WTC11 (cell line): ENCODE results near the gene SULF2. TPM values are rescaled to one million over a fixed set of nuclear protein-coding genes. Genes with fewer than 3 reads are reported as not detected.

Experiments used
- ATAC-seq: fragments of 200-7000 bp; cut with Tn5 transposase; 2 replicates; pipeline ENCODE4 v1.10.0; 2021; ENCODE audit warnings: mild to moderate bottlenecking, moderate library complexity
- CTCF ChIA-PET: fragments of 300-600 bp; sonication (Branson Sonifier 250); formaldehyde crosslinking; loops from one replicate; lab custom pipeline; 2021; ENCODE audit warnings: antibody characterized with exemption; lab: Charles Lee
- POLR2A ChIA-PET: fragments of 350-600 bp; sonication (Branson Sonifier 250); formaldehyde crosslinking; loops from one replicate; lab custom pipeline; 2021; ENCODE audit warnings: antibody characterized with exemption; lab: Charles Lee
- DNase-seq: peaks from one replicate; pipeline ENCODE4 v3.0.0; 2021; ENCODE audit warnings: low spot score
- H3K27ac Mint-ChIP-seq: 2 replicates; pipeline ENCODE4 v1.8.0; 2021; ENCODE audit warnings: mixed read lengths
- H3K27me3 Mint-ChIP-seq: 2 replicates; pipeline ENCODE4 v1.8.0; 2021; ENCODE audit warnings: low read depth, mild to moderate bottlenecking, moderate library complexity, mixed read lengths
- H3K36me3 Mint-ChIP-seq: 2 replicates; pipeline ENCODE4 v1.8.0; 2021; ENCODE audit warnings: mixed read lengths
- H3K4me1 Mint-ChIP-seq: 2 replicates; pipeline ENCODE4 v1.8.0; 2022; ENCODE audit warnings: mixed read lengths
- H3K4me3 Mint-ChIP-seq: 2 replicates; pipeline ENCODE4 v1.8.0; 2021; ENCODE audit warnings: mild to moderate bottlenecking, moderate library complexity, mixed read lengths
- H3K9me3 Mint-ChIP-seq: 2 replicates; pipeline ENCODE4 v1.8.0; 2021; ENCODE audit warnings: mixed read lengths
- AR ChIP-seq: fragments of 250-450 bp; sonication (Bioruptor Pico); IDR thresholded peaks from 2 replicates; pipeline ENCODE4 v1.9.0; 2021; ENCODE audit warnings: mild to moderate bottlenecking
- E2F5 ChIP-seq: sonication (generic); formaldehyde crosslinking; IDR thresholded peaks from 2 replicates; pipeline ENCODE4 v1.8.1; 2022; ENCODE audit warnings: mild to moderate bottlenecking, moderate library complexity, missing genetic modification reagents
- ELF4 ChIP-seq: sonication (generic); formaldehyde crosslinking; IDR thresholded peaks from 2 replicates; pipeline ENCODE4 v1.8.1; 2022; ENCODE audit warnings: low read depth, mild to moderate bottlenecking, moderate library complexity, missing genetic modification reagents
- ETV6 ChIP-seq: sonication (generic); formaldehyde crosslinking; IDR thresholded peaks from 2 replicates; pipeline ENCODE4 v1.8.1; 2022; ENCODE audit warnings: mild to moderate bottlenecking, missing genetic modification reagents
- FOXJ3 ChIP-seq: sonication (generic); formaldehyde crosslinking; IDR thresholded peaks from 2 replicates; pipeline ENCODE4 v1.9.0; 2021; ENCODE audit warnings: missing genetic modification reagents, mild to moderate bottlenecking, borderline replicate concordance
- FOXK1 ChIP-seq: sonication (generic); formaldehyde crosslinking; IDR thresholded peaks from 2 replicates; pipeline ENCODE4 v1.8.0; 2022; ENCODE audit warnings: mild to moderate bottlenecking, moderate library complexity, missing genetic modification reagents
- GABPB1 ChIP-seq: sonication (generic); formaldehyde crosslinking; IDR thresholded peaks from 2 replicates; pipeline ENCODE4 v1.8.1; 2023; ENCODE audit warnings: mild to moderate bottlenecking, missing genetic modification reagents
- IRF2 ChIP-seq: sonication (generic); formaldehyde crosslinking; IDR thresholded peaks from 2 replicates; pipeline ENCODE4 v1.8.0; 2022; ENCODE audit warnings: low read depth, missing genetic modification reagents, borderline replicate concordance
- NFE2L1 ChIP-seq: sonication (generic); formaldehyde crosslinking; IDR thresholded peaks from 2 replicates; pipeline ENCODE4 v1.8.1; 2023; ENCODE audit warnings: missing genetic modification reagents
- RELA ChIP-seq: sonication (generic); formaldehyde crosslinking; IDR thresholded peaks from 2 replicates; pipeline ENCODE4 v1.8.1; 2022; ENCODE audit warnings: missing genetic modification reagents, mild to moderate bottlenecking, borderline replicate concordance
- SP1 ChIP-seq: sonication (generic); formaldehyde crosslinking; conservative IDR thresholded peaks from 2 replicates; pipeline ENCODE4 v1.8.1; 2022; ENCODE audit warnings: missing genetic modification reagents
- ZNF121 ChIP-seq: sonication (generic); formaldehyde crosslinking; IDR thresholded peaks from 2 replicates; pipeline ENCODE4 v1.8.0; 2023; ENCODE audit warnings: missing genetic modification reagents
- ZNF416 ChIP-seq: fragments of 250-450 bp; sonication (Bioruptor Pico); IDR thresholded peaks from 2 replicates; pipeline ENCODE4 v1.9.0; 2021; ENCODE audit warnings: mild to moderate bottlenecking, inconsistent platforms
- ZNF423 ChIP-seq: fragments of 250-450 bp; sonication (Bioruptor Pico); IDR thresholded peaks from 2 replicates; pipeline ENCODE4 v2.1.2; 2022; ENCODE audit warnings: mild to moderate bottlenecking, moderate library complexity
- ZNF532 ChIP-seq: fragments of 250-450 bp; sonication (Bioruptor Pico); IDR thresholded peaks from 2 replicates; pipeline ENCODE4 v1.9.0; 2021; ENCODE audit warnings: mild to moderate bottlenecking, borderline replicate concordance
- total RNA-seq: library from RNA; stranded (reverse); gene quantifications from 3 replicates; pipeline ENCODE4 v1.2.3, GENCODE V29; 2021
- TF ChIP-seq, protein P1 (sequence below): fragments of 250-450 bp; sonication (Bioruptor Pico); IDR thresholded peaks from 2 replicates; pipeline ENCODE4 v1.9.0; 2021; ENCODE audit warnings: moderate library complexity, mild to moderate bottlenecking, inconsistent platforms, borderline replicate concordance
- TF ChIP-seq, protein P2 (sequence below): sonication (generic); formaldehyde crosslinking; IDR thresholded peaks from 2 replicates; pipeline ENCODE4 v1.8.0; 2022; ENCODE audit warnings: mild to moderate bottlenecking, missing genetic modification reagents

SULF2 gene
- total RNA-seq, 1 experiment from 2014 or later = 36.0 TPM

GRCh38 chr20:47754946-47755652 lies 30.2 kb downstream of the SULF2 start:
- TF ChIP-seq ZNF121 (peak; percentile 26), ZNF416 (CRISPR knock-in tag) (no peak)
- H3K4me1 Mint-ChIP-seq = peaks cover 33% of the 10 kb centered on the region
- no peak overlapping the region for H3K4me3 Mint-ChIP-seq

GRCh38 chr20:47754388-47754715 lies 30.9 kb downstream of the SULF2 start:
- no peak for TF ChIP-seq GABPB1
- TF ChIP-seq SP1 (CRISPR knock-in tag) = no peak
- TF ChIP-seq ETV6 (CRISPR knock-in tag) = no peak
- TF ChIP-seq IRF2 (CRISPR knock-in tag) = no peak
- TF ChIP-seq FOXK1 (CRISPR knock-in tag) = no peak
- TF ChIP-seq RELA (CRISPR knock-in tag) = no peak
- TF ChIP-seq NFE2L1 (CRISPR knock-in tag) = no peak
- TF ChIP-seq, all 79 proteins: peak for 0
- CTCF ChIA-PET = no interaction called here
- peaks cover 29% of the 10 kb centered on the region for H3K4me1 Mint-ChIP-seq
- POLR2A ChIA-PET = no interaction called here
- H3K27ac Mint-ChIP-seq = no peak overlapping the region
- H3K9me3 Mint-ChIP-seq = no peaks in the 10 kb centered on the region
- H3K4me3 Mint-ChIP-seq = no peak overlapping the region
- no peaks in the 10 kb centered on the region for H3K27me3 Mint-ChIP-seq
- ATAC-seq = no peak
- H3K36me3 Mint-ChIP-seq = no peaks in the 10 kb centered on the region
- DNase-seq = no peak

More at GRCh38 chr20:47754946-47755652, 30.2 kb downstream of the SULF2 start:
- Mint-ChIP-seq H3K27me3 (no peaks in the 10 kb centered on the region), H3K36me3 (no peaks in the 10 kb centered on the region), H3K9me3 (no peaks in the 10 kb centered on the region), H3K27ac (no peak overlapping the region)
- ATAC-seq = no peak
- POLR2A ChIA-PET = no interaction called here
- CTCF ChIA-PET = interaction anchor here (0.8 to 1.1 kb wide), 2 partner anchors 31 to 79 kb away, joined by 3 to 5 read pairs; no protein-coding TSS in a partner anchor
- DNase-seq = no peak

- Mint-ChIP-seq H3K27ac (no peak overlapping the region), H3K4me3 (no peak overlapping the region), H3K4me1 (peaks cover 28% of the 10 kb centered on the region), H3K36me3 (no peaks in the 10 kb centered on the region)
- ChIA-PET POLR2A (no interaction called here), CTCF (no interaction called here)
- ATAC-seq = no peak
- TF ChIP-seq, protein P1, sequence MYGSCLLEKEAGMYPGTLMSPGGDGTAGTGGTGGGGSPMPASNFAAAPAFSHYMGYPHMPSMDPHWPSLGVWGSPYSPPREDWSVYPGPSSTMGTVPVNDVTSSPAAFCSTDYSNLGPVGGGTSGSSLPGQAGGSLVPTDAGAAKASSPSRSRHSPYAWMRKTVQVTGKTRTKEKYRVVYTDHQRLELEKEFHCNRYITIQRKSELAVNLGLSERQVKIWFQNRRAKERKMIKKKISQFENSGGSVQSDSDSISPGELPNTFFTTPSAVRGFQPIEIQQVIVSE (CRISPR knock-in tag) = no peak
- TF ChIP-seq ZNF423 (CRISPR knock-in tag) (no peak), ZNF532 (CRISPR knock-in tag) (no peak), ELF4 (CRISPR knock-in tag) (no peak)
- TF ChIP-seq, all 79 proteins: peak for 0
- no peaks in the 10 kb centered on the region for H3K27me3 Mint-ChIP-seq
- no peak for DNase-seq
- H3K9me3 Mint-ChIP-seq = no peaks in the 10 kb centered on the region
Measured at GRCh38 chr20:47753576-47754387, 31.5 kb downstream of the SULF2 start.

DNA sequence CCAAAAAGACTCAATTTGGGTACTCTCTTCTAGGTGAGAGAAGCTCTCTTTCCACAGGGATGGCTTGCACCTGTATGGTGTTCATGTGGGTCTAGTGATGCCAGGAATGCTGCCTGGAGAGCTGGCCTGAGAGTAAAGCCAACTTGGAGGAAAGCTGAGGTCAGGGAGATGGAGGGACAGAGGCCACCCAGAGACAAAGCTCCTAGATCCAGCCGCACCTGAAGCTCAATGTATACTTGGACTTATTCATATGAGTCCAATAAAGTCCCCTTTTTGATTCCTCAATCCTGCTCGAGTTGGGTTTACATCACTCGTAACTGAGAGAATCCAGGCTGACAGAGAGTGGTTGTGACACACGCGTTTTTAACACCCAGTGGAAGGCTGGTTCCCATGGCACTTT lies 33.8 kb downstream of the SULF2 start:
- Mint-ChIP-seq H3K27ac (no peak overlapping the region), H3K4me1 (peaks cover 16% of the 10 kb centered on the region), H3K4me3 (no peak overlapping the region), H3K36me3 (no peaks in the 10 kb centered on the region), H3K9me3 (no peaks in the 10 kb centered on the region), H3K27me3 (no peaks in the 10 kb centered on the region)
- DNase-seq (no peak), ATAC-seq (no peak)
- CTCF ChIA-PET = no interaction called here
- POLR2A ChIA-PET = no interaction called here
- no peak for TF ChIP-seq E2F5 (CRISPR knock-in tag)
- TF ChIP-seq, protein P2, sequence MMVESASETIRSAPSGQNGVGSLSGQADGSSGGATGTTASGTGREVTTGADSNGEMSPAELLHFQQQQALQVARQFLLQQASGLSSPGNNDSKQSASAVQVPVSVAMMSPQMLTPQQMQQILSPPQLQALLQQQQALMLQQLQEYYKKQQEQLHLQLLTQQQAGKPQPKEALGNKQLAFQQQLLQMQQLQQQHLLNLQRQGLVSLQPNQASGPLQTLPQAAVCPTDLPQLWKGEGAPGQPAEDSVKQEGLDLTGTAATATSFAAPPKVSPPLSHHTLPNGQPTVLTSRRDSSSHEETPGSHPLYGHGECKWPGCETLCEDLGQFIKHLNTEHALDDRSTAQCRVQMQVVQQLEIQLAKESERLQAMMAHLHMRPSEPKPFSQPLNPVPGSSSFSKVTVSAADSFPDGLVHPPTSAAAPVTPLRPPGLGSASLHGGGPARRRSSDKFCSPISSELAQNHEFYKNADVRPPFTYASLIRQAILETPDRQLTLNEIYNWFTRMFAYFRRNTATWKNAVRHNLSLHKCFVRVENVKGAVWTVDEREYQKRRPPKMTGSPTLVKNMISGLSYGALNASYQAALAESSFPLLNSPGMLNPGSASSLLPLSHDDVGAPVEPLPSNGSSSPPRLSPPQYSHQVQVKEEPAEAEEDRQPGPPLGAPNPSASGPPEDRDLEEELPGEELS (CRISPR knock-in tag) = no peak
- no peak for TF ChIP-seq AR (CRISPR knock-in tag)
- TF ChIP-seq FOXJ3 (CRISPR knock-in tag) = no peak
